GM12878 (cell line): ENCODE data around the gene PPIB. TPM values are rescaled to one million over a fixed set of nuclear protein-coding genes. Genes with fewer than 3 reads are reported as not detected.

Experiments
- ESRRA ChIP-seq: IDR thresholded peaks from 2 replicates; pipeline ENCODE4 v1.6.1; 2012; ENCODE audit warnings: mild to moderate bottlenecking, low read length, improper control_type of control experiment
- HDAC6 ChIP-seq: fragments of 200-600 bp; sonication (generic); IDR thresholded peaks from one replicate; pipeline ENCODE4 v1.8.0; 2017; ENCODE audit warnings: antibody characterized with exemption; ENCODE audit not compliant: unreplicated experiment
- NR2C1 ChIP-seq: fragments of 450-650 bp; IDR thresholded peaks from 2 replicates; pipeline ENCODE4 v1.6.1; 2017; ENCODE audit warnings: antibody characterized with exemption, mild to moderate bottlenecking, moderate library complexity
- NRF1 ChIP-seq: conservative IDR thresholded peaks from 2 replicates; pipeline ENCODE4 v1.6.1; 2011; ENCODE audit warnings: mild to moderate bottlenecking, low read depth, low read length, improper control_type of control experiment
- PAX5 ChIP-seq: IDR thresholded peaks from 2 replicates; pipeline ENCODE4 v1.6.1; 2011; ENCODE audit warnings: low read depth, low read length, borderline replicate concordance
- SRF ChIP-seq, 2 experiments: IDR thresholded peaks; 2 replicates each; pipeline ENCODE4 v1.6.1; 2011; ENCODE audit warnings: low read depth in 2 of 2, low read length in 2 of 2, mild to moderate bottlenecking in 1 of 2, moderate library complexity in 1 of 2
- polyA plus RNA-seq, 11 experiments: library from polyadenylated mRNA; depleted of rRNA in 4 of 11; unstranded in 6 of 11; stranded (reverse) in 5 of 11; fragments of >200 nt; fragmentation: Nextera tagmentation in 4 of 11; fragmentation: Illumina TruSeq in 1 of 11; extraction: Ambion mirVana in 4 of 11; extraction: Trizol in 1 of 11; gene quantifications; 1 replicate in 1 of 11; 2 replicates in 10 of 11; pipeline versions ENCODE4 v1.2.1 to v1.2.3, GENCODE V29; 2011 to 2016; ENCODE audit warnings: inconsistent platforms in 2 of 11, missing spikeins in 2 of 11, low read depth in 1 of 11
- total RNA-seq, 4 experiments: library from RNA; depleted of rRNA in 3 of 4; stranded (reverse); fragments of >200 nt in 3 of 4; fragmentation: Illumina TruSeq in 1 of 4; extraction: Trizol in 1 of 4; gene quantifications; 2 replicates each; pipeline versions ENCODE4 v1.2.1 to v1.2.3, GENCODE V29; 2013 to 2021
- TF ChIP-seq, protein P1 (sequence below): fragments of 450-650 bp; formaldehyde crosslinking; IDR thresholded peaks from 2 replicates; pipeline ENCODE4 v1.4.0; 2022; ENCODE audit warnings: mild to moderate bottlenecking, moderate library complexity
- TF ChIP-seq, protein P2 (sequence below): IDR thresholded peaks from 2 replicates; pipeline ENCODE4 v1.6.1; 2012; ENCODE audit warnings: mild to moderate bottlenecking, low read depth, low read length
- TF ChIP-seq, protein P3 (sequence below): IDR thresholded peaks from 2 replicates; pipeline ENCODE4 v1.6.1; 2012; ENCODE audit warnings: low read depth, low read length, improper control_type of control experiment
- TF ChIP-seq, protein P4 (sequence below): fragments of 450-650 bp; conservative IDR thresholded peaks from 2 replicates; pipeline ENCODE4 v1.6.1; 2017; ENCODE audit warnings: mild to moderate bottlenecking, moderate library complexity
- TF ChIP-seq, protein P5 (sequence below): IDR thresholded peaks from 2 replicates; pipeline ENCODE4 v1.6.1; 2011; ENCODE audit warnings: mild to moderate bottlenecking, low read depth, low read length, moderate library complexity; ENCODE audit not compliant: insufficient replicate concordance

PPIB gene
- total and polyA plus RNA-seq, 10 of the 15 experiments (the other 5 are each of a cell fraction or from before 2014, with no cell fraction given): 344 to 936 (median 508) TPM

DNA sequence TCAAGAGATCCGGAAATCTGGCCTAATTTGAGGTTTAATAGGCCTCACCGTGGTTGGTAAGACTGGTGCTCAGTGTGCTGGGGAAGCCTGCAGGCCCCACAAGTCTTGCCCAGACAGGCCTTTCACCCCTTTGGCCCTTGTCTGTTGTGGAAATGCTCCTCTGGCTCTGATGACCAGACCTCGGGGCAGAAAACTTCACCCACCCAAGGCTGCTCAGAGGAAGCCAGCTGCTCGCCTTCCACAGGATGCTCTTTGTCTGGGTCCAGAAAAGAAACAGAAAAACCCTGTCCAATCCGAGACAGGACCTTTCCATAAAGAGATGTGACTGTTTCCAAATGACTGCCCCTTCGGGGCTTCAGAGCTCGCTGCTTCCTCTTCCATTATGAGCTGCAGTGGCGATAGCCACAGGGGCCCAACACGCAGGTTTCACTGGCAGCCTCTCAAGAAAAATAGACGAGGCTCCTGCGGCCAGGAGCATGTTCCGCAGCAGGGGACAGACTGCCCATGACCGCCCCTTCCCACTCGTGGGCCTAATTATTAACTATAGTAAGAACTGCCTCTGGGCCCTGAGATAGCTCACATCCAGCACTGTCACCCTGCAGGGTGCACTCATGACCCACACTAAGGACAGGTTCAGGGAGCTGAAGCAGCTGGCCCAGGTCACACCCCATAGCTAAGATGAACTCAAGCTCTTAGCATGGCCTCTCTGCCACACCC, 18.1 kb downstream of the PPIB start (continued):
- TF ChIP-seq, protein P1, sequence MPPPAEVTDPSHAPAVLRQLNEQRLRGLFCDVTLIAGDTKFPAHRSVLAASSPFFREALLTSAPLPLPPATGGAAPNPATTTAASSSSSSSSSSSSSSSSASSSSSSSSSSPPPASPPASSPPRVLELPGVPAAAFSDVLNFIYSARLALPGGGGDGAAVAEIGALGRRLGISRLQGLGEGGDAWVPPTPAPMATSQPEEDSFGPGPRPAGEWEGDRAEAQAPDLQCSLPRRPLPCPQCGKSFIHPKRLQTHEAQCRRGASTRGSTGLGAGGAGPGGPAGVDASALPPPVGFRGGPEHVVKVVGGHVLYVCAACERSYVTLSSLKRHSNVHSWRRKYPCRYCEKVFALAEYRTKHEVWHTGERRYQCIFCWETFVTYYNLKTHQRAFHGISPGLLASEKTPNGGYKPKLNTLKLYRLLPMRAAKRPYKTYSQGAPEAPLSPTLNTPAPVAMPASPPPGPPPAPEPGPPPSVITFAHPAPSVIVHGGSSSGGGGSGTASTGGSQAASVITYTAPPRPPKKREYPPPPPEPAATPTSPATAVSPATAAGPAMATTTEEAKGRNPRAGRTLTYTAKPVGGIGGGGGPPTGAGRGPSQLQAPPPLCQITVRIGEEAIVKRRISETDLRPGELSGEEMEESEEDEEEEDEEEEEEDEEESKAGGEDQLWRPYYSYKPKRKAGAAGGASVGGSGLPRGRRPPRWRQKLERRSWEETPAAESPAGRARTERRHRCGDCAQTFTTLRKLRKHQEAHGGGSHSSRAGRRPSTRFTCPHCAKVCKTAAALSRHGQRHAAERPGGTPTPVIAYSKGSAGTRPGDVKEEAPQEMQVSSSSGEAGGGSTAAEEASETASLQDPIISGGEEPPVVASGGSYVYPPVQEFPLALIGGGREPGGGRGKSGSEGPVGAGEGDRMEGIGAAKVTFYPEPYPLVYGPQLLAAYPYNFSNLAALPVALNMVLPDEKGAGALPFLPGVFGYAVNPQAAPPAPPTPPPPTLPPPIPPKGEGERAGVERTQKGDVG (CRISPR knock-in tag): no peak
- TF ChIP-seq, protein P2, sequence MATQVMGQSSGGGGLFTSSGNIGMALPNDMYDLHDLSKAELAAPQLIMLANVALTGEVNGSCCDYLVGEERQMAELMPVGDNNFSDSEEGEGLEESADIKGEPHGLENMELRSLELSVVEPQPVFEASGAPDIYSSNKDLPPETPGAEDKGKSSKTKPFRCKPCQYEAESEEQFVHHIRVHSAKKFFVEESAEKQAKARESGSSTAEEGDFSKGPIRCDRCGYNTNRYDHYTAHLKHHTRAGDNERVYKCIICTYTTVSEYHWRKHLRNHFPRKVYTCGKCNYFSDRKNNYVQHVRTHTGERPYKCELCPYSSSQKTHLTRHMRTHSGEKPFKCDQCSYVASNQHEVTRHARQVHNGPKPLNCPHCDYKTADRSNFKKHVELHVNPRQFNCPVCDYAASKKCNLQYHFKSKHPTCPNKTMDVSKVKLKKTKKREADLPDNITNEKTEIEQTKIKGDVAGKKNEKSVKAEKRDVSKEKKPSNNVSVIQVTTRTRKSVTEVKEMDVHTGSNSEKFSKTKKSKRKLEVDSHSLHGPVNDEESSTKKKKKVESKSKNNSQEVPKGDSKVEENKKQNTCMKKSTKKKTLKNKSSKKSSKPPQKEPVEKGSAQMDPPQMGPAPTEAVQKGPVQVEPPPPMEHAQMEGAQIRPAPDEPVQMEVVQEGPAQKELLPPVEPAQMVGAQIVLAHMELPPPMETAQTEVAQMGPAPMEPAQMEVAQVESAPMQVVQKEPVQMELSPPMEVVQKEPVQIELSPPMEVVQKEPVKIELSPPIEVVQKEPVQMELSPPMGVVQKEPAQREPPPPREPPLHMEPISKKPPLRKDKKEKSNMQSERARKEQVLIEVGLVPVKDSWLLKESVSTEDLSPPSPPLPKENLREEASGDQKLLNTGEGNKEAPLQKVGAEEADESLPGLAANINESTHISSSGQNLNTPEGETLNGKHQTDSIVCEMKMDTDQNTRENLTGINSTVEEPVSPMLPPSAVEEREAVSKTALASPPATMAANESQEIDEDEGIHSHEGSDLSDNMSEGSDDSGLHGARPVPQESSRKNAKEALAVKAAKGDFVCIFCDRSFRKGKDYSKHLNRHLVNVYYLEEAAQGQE: no peak
- TF ChIP-seq ESRRA: no peak
- no peak for TF ChIP-seq NR2C1
- peak; percentile 66 for TF ChIP-seq PAX5
- TF ChIP-seq NRF1: no peak
- TF ChIP-seq, protein P3, sequence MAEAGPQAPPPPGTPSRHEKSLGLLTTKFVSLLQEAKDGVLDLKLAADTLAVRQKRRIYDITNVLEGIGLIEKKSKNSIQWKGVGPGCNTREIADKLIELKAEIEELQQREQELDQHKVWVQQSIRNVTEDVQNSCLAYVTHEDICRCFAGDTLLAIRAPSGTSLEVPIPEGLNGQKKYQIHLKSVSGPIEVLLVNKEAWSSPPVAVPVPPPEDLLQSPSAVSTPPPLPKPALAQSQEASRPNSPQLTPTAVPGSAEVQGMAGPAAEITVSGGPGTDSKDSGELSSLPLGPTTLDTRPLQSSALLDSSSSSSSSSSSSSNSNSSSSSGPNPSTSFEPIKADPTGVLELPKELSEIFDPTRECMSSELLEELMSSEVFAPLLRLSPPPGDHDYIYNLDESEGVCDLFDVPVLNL: no peak
- TF ChIP-seq, protein P4, sequence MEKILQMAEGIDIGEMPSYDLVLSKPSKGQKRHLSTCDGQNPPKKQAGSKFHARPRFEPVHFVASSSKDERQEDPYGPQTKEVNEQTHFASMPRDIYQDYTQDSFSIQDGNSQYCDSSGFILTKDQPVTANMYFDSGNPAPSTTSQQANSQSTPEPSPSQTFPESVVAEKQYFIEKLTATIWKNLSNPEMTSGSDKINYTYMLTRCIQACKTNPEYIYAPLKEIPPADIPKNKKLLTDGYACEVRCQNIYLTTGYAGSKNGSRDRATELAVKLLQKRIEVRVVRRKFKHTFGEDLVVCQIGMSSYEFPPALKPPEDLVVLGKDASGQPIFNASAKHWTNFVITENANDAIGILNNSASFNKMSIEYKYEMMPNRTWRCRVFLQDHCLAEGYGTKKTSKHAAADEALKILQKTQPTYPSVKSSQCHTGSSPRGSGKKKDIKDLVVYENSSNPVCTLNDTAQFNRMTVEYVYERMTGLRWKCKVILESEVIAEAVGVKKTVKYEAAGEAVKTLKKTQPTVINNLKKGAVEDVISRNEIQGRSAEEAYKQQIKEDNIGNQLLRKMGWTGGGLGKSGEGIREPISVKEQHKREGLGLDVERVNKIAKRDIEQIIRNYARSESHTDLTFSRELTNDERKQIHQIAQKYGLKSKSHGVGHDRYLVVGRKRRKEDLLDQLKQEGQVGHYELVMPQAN: no peak
- no peak for TF ChIP-seq HDAC6
- peak in 1 of 2 experiments; percentile 55; a peak in 2 of 4 replicates for TF ChIP-seq SRF (IDR thresholded peaks at IDR 0.05; ENCODE audit: low read depth in 2 of 2, low read length in 2 of 2)
- TF ChIP-seq, protein P5, sequence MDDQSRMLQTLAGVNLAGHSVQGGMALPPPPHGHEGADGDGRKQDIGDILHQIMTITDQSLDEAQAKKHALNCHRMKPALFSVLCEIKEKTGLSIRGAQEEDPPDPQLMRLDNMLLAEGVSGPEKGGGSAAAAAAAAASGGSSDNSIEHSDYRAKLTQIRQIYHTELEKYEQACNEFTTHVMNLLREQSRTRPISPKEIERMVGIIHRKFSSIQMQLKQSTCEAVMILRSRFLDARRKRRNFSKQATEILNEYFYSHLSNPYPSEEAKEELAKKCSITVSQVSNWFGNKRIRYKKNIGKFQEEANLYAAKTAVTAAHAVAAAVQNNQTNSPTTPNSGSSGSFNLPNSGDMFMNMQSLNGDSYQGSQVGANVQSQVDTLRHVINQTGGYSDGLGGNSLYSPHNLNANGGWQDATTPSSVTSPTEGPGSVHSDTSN: peak; percentile 1
